ENCODE data around the gene ASB4.
"Not testable (repeated sequence)": the region's sequence is repeated elsewhere in the genome, so short reads cannot be mapped to it uniquely, and the experiment has no call there.

The ASB4 gene

DNA sequence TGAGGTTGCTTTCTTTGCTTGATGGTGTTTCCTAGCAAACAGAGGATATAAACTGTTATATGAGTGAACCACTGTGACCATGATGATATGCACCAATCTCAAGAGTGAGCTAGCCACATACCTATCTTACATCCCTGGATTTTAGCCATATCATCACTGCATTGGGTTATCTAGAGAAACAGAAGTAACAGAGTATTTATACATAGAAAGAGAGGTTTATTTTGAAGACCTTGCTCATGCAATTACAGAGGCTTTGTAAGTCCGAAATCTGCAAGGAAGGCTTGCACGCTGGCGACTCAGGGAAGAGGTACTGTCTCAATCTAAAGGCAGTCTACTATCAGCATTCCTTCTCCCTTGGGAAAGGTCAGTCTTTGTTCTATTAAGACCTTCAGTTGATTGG is 39.1 kb upstream of the ASB4 start:
- H3K4me1 Mint-ChIP-seq, result no peaks in the 10 kb centered on the region
- H3K27ac Mint-ChIP-seq, result no peak overlapping the region
- TF ChIP-seq, protein P1, sequence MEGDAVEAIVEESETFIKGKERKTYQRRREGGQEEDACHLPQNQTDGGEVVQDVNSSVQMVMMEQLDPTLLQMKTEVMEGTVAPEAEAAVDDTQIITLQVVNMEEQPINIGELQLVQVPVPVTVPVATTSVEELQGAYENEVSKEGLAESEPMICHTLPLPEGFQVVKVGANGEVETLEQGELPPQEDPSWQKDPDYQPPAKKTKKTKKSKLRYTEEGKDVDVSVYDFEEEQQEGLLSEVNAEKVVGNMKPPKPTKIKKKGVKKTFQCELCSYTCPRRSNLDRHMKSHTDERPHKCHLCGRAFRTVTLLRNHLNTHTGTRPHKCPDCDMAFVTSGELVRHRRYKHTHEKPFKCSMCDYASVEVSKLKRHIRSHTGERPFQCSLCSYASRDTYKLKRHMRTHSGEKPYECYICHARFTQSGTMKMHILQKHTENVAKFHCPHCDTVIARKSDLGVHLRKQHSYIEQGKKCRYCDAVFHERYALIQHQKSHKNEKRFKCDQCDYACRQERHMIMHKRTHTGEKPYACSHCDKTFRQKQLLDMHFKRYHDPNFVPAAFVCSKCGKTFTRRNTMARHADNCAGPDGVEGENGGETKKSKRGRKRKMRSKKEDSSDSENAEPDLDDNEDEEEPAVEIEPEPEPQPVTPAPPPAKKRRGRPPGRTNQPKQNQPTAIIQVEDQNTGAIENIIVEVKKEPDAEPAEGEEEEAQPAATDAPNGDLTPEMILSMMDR (IDR thresholded peaks at IDR 0.05; ENCODE audit: unreplicated experiment in 3 of 3), result no peak
- H3K9me3 Mint-ChIP-seq, result no peaks in the 10 kb centered on the region
- no peaks in the 10 kb centered on the region for H3K27me3 Mint-ChIP-seq (ENCODE audit: low read depth)
- H3K4me3 Mint-ChIP-seq, result no peak overlapping the region
- no peaks in the 10 kb centered on the region for H3K36me3 Mint-ChIP-seq (ENCODE audit: low read depth)

DNA sequence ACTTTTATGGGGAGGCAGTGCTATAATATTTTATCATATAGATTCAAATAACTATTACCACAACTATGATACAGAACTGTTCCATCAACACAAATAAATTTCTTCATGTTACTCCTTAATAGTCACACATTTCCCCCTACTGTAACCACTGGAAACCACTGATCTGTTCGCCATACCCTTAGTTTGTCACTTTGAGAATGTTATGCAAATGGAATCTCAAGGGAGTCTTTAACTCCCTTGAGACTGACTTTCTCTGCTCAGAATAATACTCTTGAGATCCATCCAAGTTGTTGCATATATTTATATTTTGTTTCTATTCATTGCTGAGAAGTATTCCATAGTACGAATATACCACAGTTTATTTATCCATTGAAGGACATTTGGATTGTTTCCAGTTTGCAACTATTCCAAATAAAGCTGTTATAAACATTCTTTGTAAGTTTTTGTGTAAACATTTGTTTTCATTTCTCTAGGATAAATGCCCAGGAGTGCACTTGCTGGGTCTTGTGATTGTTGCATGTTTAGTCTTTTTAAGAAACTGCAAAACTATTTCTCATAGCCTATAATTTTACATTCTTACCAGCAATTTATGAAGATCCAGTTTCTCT is 31.2 kb upstream of the ASB4 start:
- H3K36me3 Mint-ChIP-seq (ENCODE audit: low read depth), result peaks cover 10% of the 10 kb centered on the region
- no peak overlapping the region for H3K4me3 Mint-ChIP-seq

DNA sequence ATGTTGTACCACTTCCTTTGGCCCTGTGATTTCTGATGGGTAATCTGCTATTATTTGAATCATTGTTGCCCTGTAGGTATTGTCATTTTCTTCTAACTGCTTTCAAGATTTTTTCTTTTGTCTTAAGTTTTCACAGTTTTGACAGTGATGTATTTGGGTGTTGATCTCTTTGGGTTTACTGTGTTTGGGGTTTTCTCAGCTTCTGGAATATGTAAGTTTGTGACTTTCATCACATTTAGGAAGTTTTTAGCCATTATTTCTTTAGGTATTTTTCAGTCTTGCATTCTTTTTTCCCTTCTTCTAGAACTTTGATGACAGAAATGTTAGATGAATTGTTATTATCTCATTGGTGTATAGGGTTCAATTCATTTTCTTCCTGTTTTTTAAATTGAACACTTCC is 27.8 kb upstream of the ASB4 start:
- no peaks in the 10 kb centered on the region for H3K27me3 Mint-ChIP-seq (ENCODE audit: low read depth)
- no peak overlapping the region for H3K27ac Mint-ChIP-seq
- no peak overlapping the region for H3K4me3 Mint-ChIP-seq
- TF ChIP-seq, protein P1 (IDR thresholded peaks at IDR 0.05; ENCODE audit: unreplicated experiment in 3 of 3), result no peak
- H3K9me3 Mint-ChIP-seq, result peaks cover 36% of the 10 kb centered on the region
- peaks cover 21% of the 10 kb centered on the region for H3K36me3 Mint-ChIP-seq (ENCODE audit: low read depth)
- H3K4me1 Mint-ChIP-seq, result no peaks in the 10 kb centered on the region

More for the DNA sequence above, 31.2 kb upstream of the ASB4 start:
- Mint-ChIP-seq H3K4me1 (no peaks in the 10 kb centered on the region), H3K27ac (no peak overlapping the region), H3K9me3 (peaks cover 16% of the 10 kb centered on the region), H3K27me3 (ENCODE audit: low read depth) (no peaks in the 10 kb centered on the region)
- TF ChIP-seq, protein P1 (IDR thresholded peaks at IDR 0.05; ENCODE audit: unreplicated experiment in 3 of 3), result no peak

DNA sequence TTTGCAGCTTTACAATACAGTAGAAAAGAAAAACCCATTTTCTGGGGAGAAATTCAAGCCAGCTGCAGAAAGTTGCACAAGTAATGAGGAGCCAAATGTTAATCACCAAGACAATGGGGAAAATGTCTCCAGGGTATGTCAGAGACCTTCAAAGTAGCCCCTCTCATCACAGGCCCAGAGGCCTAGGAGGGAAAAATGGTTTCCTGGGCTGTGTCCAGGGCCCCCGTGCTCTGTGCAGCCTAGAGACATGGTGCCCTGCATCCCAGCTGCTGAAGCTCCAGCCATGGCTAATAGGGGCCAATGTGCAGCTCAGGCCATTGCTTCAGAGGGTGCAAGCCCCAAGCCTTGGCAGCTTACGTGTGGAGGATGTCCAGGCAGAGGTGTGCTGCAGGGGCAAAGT is 25.1 kb upstream of the ASB4 start:
- H3K27ac Mint-ChIP-seq; H3K4me1 Mint-ChIP-seq; H3K27me3 Mint-ChIP-seq (ENCODE audit: low read depth); H3K4me3 Mint-ChIP-seq: not testable (repeated sequence)
- Mint-ChIP-seq H3K9me3 (peaks cover 36% of the 10 kb centered on the region), H3K36me3 (ENCODE audit: low read depth) (peaks cover 21% of the 10 kb centered on the region)

DNA sequence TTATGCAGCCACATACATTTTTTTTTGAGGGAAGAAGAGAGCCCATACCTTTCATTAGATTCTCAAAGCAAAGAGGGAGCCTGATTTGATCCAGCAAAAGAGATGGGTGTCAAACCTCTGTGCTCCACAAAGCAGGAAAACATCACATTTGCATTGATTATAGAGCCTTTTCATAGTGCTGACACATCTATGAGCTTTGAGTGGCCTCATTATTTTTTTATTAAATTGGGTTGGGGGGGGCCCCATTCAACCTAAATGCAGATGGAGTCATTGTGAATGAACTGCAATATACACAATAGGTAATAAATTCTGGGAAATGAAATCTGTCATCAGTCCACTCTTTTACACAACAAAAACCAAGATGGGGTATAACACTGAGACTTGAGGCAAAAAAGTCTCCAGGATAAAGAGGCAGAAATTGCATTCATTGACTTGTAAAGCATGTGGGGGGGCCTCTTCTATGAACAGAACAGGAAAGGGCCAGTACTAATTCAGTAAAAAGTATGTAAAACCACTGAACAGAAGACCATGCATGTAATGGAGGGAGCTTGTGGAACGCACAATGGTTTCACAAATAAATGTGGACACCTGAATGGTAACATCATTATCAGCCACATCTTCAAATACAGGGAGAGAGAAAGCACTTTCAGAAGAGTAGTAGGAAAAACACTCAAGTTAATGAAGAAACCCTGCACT is 17.7 kb upstream of the ASB4 start:
- no peaks in the 10 kb centered on the region for H3K36me3 Mint-ChIP-seq (ENCODE audit: low read depth)
- TF ChIP-seq, protein P1 (IDR thresholded peaks at IDR 0.05; ENCODE audit: unreplicated experiment in 3 of 3), result no peak
- peaks cover 31% of the 10 kb centered on the region for H3K4me1 Mint-ChIP-seq
- H3K27ac Mint-ChIP-seq, result peak overlapping the region in 1 of 3 experiments; percentile 1
- H3K9me3 Mint-ChIP-seq, result no peaks in the 10 kb centered on the region
- peaks cover 3% of the 10 kb centered on the region for H3K27me3 Mint-ChIP-seq (ENCODE audit: low read depth)
- no peak overlapping the region for H3K4me3 Mint-ChIP-seq

DNA sequence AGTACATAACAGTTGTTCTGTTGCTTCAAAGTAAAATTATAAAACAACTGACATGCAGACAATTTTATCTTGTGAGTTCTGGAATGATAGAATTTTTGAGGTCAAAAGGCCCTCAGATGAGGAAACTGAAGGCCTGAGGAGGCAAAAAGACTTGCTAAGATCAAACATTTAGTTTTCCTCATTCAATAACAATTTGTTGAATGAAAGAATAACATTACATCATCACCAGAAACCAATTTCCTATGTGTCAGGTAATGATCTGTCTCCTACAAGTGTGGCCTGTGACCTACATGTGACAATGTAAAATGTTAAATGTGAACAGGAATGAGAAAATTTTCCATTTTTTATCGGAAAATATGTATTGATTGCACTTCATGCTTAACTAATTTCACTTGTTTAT is 16.6 kb upstream of the ASB4 start:
- Mint-ChIP-seq H3K4me3 (no peak overlapping the region), H3K9me3 (no peaks in the 10 kb centered on the region), H3K27ac (no peak overlapping the region), H3K4me1 (peaks cover 42% of the 10 kb centered on the region), H3K36me3 (ENCODE audit: low read depth) (no peaks in the 10 kb centered on the region), H3K27me3 (ENCODE audit: low read depth) (peaks cover 3% of the 10 kb centered on the region)
- TF ChIP-seq, protein P1 (IDR thresholded peaks at IDR 0.05; ENCODE audit: unreplicated experiment in 3 of 3), result no peak
